ENCODE data around the gene SHISAL2A. TPM values are rescaled to one million over a fixed set of nuclear protein-coding genes. Genes with fewer than 3 reads are reported as not detected.

Gene SHISAL2A
- total and polyA plus RNA-seq, 2 of the 13 experiments (the other 11 are each of a cell fraction or from before 2014, with no cell fraction given): not detected

DNA sequence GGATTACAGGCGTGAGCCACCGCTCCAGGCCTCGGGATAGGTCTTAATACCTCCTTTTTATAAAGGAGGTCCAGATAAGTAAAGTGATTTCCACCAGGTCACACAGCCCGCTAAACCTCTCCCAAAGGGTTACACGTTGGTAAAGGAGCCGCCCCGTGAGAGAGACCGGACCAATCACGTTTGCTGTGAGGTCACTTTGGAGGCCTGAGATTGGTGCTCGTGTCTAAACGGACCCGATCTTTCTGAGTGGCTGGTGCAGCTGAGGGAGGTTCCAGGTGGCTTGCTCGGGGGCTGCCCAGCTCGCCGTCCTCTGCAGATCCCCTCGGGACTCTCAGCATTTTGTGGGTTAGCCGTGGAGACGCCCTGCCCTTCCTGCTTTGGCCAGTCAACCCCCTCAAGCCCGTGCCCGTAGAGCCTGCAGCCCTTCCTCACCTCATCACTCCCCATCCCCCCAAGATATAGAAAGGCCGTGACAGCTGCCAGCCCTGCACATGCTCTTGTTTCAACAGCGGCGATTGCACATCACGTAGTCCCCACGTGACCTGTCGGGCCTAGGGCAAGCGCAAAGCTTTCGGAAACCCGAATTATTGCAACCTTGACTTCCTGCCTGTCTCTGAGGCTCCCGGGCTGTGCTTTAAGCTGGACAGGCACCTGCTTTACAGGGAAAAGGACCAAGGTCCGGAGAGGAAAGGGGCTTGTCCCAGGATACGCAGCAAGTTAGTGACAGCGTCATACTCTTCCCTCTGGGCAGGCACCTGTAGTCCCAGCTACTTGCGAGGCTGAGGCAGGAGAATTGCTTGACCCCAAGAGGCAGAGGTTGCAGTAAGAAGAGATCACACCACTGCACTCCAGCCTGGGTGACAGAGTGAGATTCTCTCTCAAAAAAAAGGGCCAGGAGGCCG, 70.2 kb downstream of the SHISAL2A start (continued):
- TF ChIP-seq ARID2 (CRISPR knock-in tag; IDR thresholded peaks at IDR 0.05; ENCODE audit: borderline replicate concordance) (peak; percentile 68; the same call in 1 of the 2 replicates), ZNF136 (CRISPR knock-in tag; IDR thresholded peaks at IDR 0.05; ENCODE audit: low read depth) (peak; percentile 89), ZNF460 (CRISPR knock-in tag; IDR thresholded peaks at IDR 0.05; ENCODE audit: borderline replicate concordance) (no peak; the same call in 1 of the 2 replicates), ZNF678 (CRISPR knock-in tag; IDR thresholded peaks at IDR 0.05) (no peak), AHR (CRISPR knock-in tag; IDR thresholded peaks at IDR 0.05) (0 out of 2 replicates have a peak, but pooled peaks have one; percentile 77), KLF9 (CRISPR knock-in tag; IDR thresholded peaks at IDR 0.05; ENCODE audit: low read depth) (no peak), THAP11 (CRISPR knock-in tag; IDR thresholded peaks at IDR 0.05) (peak; percentile 72), ZNF496 (CRISPR knock-in tag; IDR thresholded peaks at IDR 0.05; ENCODE audit: insufficient replicate concordance) (no peak)
- TF ChIP-seq, protein P1, sequence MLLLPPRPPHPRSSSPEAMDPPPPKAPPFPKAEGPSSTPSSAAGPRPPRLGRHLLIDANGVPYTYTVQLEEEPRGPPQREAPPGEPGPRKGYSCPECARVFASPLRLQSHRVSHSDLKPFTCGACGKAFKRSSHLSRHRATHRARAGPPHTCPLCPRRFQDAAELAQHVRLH (CRISPR knock-in tag; IDR thresholded peaks at IDR 0.05; ENCODE audit: borderline replicate concordance, low read depth): no peak
- TF ChIP-seq, protein P2, sequence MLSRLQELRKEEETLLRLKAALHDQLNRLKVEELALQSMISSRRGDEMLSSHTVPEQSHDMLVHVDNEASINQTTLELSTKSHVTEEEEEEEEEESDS (CRISPR knock-in tag; IDR thresholded peaks at IDR 0.05; ENCODE audit: borderline replicate concordance): no peak
- TF ChIP-seq, protein P3, sequence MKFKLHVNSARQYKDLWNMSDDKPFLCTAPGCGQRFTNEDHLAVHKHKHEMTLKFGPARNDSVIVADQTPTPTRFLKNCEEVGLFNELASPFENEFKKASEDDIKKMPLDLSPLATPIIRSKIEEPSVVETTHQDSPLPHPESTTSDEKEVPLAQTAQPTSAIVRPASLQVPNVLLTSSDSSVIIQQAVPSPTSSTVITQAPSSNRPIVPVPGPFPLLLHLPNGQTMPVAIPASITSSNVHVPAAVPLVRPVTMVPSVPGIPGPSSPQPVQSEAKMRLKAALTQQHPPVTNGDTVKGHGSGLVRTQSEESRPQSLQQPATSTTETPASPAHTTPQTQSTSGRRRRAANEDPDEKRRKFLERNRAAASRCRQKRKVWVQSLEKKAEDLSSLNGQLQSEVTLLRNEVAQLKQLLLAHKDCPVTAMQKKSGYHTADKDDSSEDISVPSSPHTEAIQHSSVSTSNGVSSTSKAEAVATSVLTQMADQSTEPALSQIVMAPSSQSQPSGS (CRISPR knock-in tag; IDR thresholded peaks at IDR 0.05): peak; percentile 100
- TF ChIP-seq, protein P4, sequence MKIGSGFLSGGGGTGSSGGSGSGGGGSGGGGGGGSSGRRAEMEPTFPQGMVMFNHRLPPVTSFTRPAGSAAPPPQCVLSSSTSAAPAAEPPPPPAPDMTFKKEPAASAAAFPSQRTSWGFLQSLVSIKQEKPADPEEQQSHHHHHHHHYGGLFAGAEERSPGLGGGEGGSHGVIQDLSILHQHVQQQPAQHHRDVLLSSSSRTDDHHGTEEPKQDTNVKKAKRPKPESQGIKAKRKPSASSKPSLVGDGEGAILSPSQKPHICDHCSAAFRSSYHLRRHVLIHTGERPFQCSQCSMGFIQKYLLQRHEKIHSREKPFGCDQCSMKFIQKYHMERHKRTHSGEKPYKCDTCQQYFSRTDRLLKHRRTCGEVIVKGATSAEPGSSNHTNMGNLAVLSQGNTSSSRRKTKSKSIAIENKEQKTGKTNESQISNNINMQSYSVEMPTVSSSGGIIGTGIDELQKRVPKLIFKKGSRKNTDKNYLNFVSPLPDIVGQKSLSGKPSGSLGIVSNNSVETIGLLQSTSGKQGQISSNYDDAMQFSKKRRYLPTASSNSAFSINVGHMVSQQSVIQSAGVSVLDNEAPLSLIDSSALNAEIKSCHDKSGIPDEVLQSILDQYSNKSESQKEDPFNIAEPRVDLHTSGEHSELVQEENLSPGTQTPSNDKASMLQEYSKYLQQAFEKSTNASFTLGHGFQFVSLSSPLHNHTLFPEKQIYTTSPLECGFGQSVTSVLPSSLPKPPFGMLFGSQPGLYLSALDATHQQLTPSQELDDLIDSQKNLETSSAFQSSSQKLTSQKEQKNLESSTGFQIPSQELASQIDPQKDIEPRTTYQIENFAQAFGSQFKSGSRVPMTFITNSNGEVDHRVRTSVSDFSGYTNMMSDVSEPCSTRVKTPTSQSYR (CRISPR knock-in tag; IDR thresholded peaks at IDR 0.05; ENCODE audit: borderline replicate concordance): peak; percentile 97
- TF ChIP-seq, protein P5, sequence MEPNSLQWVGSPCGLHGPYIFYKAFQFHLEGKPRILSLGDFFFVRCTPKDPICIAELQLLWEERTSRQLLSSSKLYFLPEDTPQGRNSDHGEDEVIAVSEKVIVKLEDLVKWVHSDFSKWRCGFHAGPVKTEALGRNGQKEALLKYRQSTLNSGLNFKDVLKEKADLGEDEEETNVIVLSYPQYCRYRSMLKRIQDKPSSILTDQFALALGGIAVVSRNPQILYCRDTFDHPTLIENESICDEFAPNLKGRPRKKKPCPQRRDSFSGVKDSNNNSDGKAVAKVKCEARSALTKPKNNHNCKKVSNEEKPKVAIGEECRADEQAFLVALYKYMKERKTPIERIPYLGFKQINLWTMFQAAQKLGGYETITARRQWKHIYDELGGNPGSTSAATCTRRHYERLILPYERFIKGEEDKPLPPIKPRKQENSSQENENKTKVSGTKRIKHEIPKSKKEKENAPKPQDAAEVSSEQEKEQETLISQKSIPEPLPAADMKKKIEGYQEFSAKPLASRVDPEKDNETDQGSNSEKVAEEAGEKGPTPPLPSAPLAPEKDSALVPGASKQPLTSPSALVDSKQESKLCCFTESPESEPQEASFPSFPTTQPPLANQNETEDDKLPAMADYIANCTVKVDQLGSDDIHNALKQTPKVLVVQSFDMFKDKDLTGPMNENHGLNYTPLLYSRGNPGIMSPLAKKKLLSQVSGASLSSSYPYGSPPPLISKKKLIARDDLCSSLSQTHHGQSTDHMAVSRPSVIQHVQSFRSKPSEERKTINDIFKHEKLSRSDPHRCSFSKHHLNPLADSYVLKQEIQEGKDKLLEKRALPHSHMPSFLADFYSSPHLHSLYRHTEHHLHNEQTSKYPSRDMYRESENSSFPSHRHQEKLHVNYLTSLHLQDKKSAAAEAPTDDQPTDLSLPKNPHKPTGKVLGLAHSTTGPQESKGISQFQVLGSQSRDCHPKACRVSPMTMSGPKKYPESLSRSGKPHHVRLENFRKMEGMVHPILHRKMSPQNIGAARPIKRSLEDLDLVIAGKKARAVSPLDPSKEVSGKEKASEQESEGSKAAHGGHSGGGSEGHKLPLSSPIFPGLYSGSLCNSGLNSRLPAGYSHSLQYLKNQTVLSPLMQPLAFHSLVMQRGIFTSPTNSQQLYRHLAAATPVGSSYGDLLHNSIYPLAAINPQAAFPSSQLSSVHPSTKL (CRISPR knock-in tag; IDR thresholded peaks at IDR 0.05): peak; percentile 79

All from HepG2 (cell line).